ENCODE results near the gene PPDPF.

PPDPF gene

GRCh38 chr20:63538204-63539091 is 17.9 kb downstream of the PPDPF start:
- no peak for DNase-seq (ENCODE audit: low read depth)

- DNase-seq (ENCODE audit: low read depth) = no peak
Measured at GRCh38 chr20:63539092-63539430, 18.5 kb downstream of the PPDPF start.

GRCh38 chr20:63539441-63540370 is 19.1 kb downstream of the PPDPF start:
- no peak for DNase-seq (ENCODE audit: low read depth)

- peak; percentile 26 for DNase-seq (ENCODE audit: low read depth)
Measured at GRCh38 chr20:63540417-63541186, 20.0 kb downstream of the PPDPF start.

GRCh38 chr20:63541371-63541770 is 20.8 kb downstream of the PPDPF start:
- DNase-seq (ENCODE audit: low read depth) = no peak

GRCh38 chr20:63542031-63542559 is 21.5 kb downstream of the PPDPF start:
- DNase-seq (ENCODE audit: low read depth) = no peak

- no peak for DNase-seq (ENCODE audit: low read depth)
Measured at GRCh38 chr20:63542696-63543095, 22.1 kb downstream of the PPDPF start.

- no peak for DNase-seq (ENCODE audit: low read depth)
Measured at GRCh38 chr20:63543131-63543530, 22.6 kb downstream of the PPDPF start.

- DNase-seq (ENCODE audit: low read depth) = no peak
Measured at GRCh38 chr20:63543733-63544132, 23.2 kb downstream of the PPDPF start.

- DNase-seq (ENCODE audit: low read depth) = no peak
Measured at GRCh38 chr20:63544241-63544957, 23.8 kb downstream of the PPDPF start.

GRCh38 chr20:63544958-63545516 is 24.5 kb downstream of the PPDPF start:
- no peak for DNase-seq (ENCODE audit: low read depth)

GRCh38 chr20:63545814-63546213 is 25.2 kb downstream of the PPDPF start:
- no peak for DNase-seq (ENCODE audit: low read depth)

GRCh38 chr20:63546256-63546955 is 25.8 kb downstream of the PPDPF start:
- no peak for DNase-seq (ENCODE audit: low read depth)

- DNase-seq (ENCODE audit: low read depth) = no peak
Measured at GRCh38 chr20:63546956-63547724, 26.6 kb downstream of the PPDPF start.

GRCh38 chr20:63547725-63548480 is 27.3 kb downstream of the PPDPF start, which contains the start of gene SRMS:
TSS of gene SRMS (minus strand) at chr20:63547749. CDS start at chr20:63547463, 286 bp downstream.
- DNase-seq (ENCODE audit: low read depth) = no peak

GRCh38 chr20:63548542-63548941 is 28.0 kb downstream of the PPDPF start:
- no peak for DNase-seq (ENCODE audit: low read depth)

- DNase-seq (ENCODE audit: low read depth) = no peak
Measured at GRCh38 chr20:63549019-63549418, 28.5 kb downstream of the PPDPF start.

GRCh38 chr20:63549679-63550282 is 29.2 kb downstream of the PPDPF start:
- DNase-seq (ENCODE audit: low read depth) = no peak

All from GM04504 (cell line).